ENCODE results near the gene GAS2. TPM values are rescaled to one million over a fixed set of nuclear protein-coding genes. Genes with fewer than 3 reads are reported as not detected.

The GAS2 gene
- total RNA-seq, 1 experiment from 2014 or later, result 9.4 TPM

- BruUV-seq (replicated peaks), result no TSS peak
- H3K4me1 ChIP-seq, result no peaks in the 10 kb centered on the region
- Mint-ChIP-seq H3K9me3 (ENCODE audit: unreplicated experiment) (peaks cover 9% of the 10 kb centered on the region), H3K36me3 (ENCODE audit: insufficient read depth, unreplicated experiment) (no peaks in the 10 kb centered on the region), H3K27me3 (ENCODE audit: insufficient read depth, unreplicated experiment) (no peaks in the 10 kb centered on the region), H3K4me1 (ENCODE audit: low read depth, unreplicated experiment) (no peaks in the 10 kb centered on the region), H3K27ac (ENCODE audit: unreplicated experiment) (no peak overlapping the region), H3K4me3 (ENCODE audit: unreplicated experiment) (no peak overlapping the region)
- ChIA-PET POLR2A (no interaction called here), CTCF (no interaction called here)
- no peak for TF ChIP-seq CTCF (IDR thresholded peaks at IDR 0.05; ENCODE audit: insufficient read depth in 1 of 2, low read depth in 1 of 2, low read length in 1 of 2, severe bottlenecking in 1 of 2, unreplicated experiment in 1 of 2)
- no peaks in the 10 kb centered on the region for H3K36me3 ChIP-seq (ENCODE audit: control insufficient read depth, insufficient read depth, low read length)
- intact Hi-C loops (cut with micrococcal nuclease; ENCODE audit: unreplicated experiment), result no loop called here
- DNase-seq, result no peak
- no peaks in the 10 kb centered on the region for H3K27me3 ChIP-seq (replicated peaks; ENCODE audit: control insufficient read depth, insufficient read depth, low read length)
- no peaks in the 10 kb centered on the region; the same call in 1 of the 2 replicates for H3K9me3 ChIP-seq
- H3K4me3 ChIP-seq (ENCODE audit: low read depth, low read length), result no peak overlapping the region
Measured at GRCh38 chr11:22807391-22807790, 141.0 kb downstream of the GAS2 start.

- no TSS peak for BruUV-seq (replicated peaks)
- POLR2A ChIA-PET, result no interaction called here
- CTCF ChIA-PET, result no interaction called here
- H3K4me1 Mint-ChIP-seq (ENCODE audit: low read depth, unreplicated experiment), result no peaks in the 10 kb centered on the region
- Histone ChIP-seq H3K9me3 (no peaks in the 10 kb centered on the region; the same call in 1 of the 2 replicates), H3K27me3 (replicated peaks; ENCODE audit: control insufficient read depth, insufficient read depth, low read length) (no peaks in the 10 kb centered on the region), H3K4me1 (no peaks in the 10 kb centered on the region), H3K4me3 (ENCODE audit: low read depth, low read length) (no peak overlapping the region), H3K36me3 (ENCODE audit: control insufficient read depth, insufficient read depth, low read length) (no peaks in the 10 kb centered on the region)
- no peaks in the 10 kb centered on the region for H3K27me3 Mint-ChIP-seq (ENCODE audit: insufficient read depth, unreplicated experiment)
- no peak for DNase-seq
- no peaks in the 10 kb centered on the region for H3K36me3 Mint-ChIP-seq (ENCODE audit: insufficient read depth, unreplicated experiment)
- H3K9me3 Mint-ChIP-seq (ENCODE audit: unreplicated experiment), result peaks cover 9% of the 10 kb centered on the region
- no peak overlapping the region for H3K4me3 Mint-ChIP-seq (ENCODE audit: unreplicated experiment)
- H3K27ac Mint-ChIP-seq (ENCODE audit: unreplicated experiment), result no peak overlapping the region
- intact Hi-C loops (cut with micrococcal nuclease; ENCODE audit: unreplicated experiment), result no loop called here
- TF ChIP-seq CTCF (IDR thresholded peaks at IDR 0.05; ENCODE audit: insufficient read depth in 1 of 2, low read depth in 1 of 2, low read length in 1 of 2, severe bottlenecking in 1 of 2, unreplicated experiment in 1 of 2), result no peak
Measured at GRCh38 chr11:22807855-22808570, 141.6 kb downstream of the GAS2 start.

DNA sequence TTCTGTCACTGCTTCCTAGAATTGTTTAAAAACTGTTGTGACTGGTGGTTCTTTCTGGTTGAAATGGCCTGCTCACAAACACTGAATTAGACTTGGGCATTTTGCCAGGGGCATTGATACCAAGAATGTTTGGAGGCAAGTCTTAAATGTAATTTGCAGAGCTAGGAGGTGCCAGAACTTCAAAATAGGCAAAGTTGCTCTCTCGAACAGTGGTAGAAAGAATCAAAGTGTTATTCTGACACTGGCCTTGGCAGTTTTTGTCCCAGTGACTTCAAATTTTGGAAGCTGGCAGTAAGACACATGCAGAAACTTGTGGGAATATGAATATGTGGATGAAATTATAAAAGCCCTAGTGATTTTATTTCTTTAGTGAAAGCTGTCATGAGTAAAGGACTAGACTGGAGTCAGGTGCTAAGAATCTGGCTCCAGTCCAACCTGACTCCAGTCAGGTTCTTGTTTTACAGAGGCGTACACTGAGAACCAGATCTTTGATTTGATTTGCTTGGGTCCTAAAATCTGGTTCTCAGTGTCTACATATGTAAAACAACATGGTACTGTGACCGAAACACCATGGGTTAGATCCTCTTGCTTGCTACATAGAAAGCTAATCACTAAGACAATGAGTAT is 142.3 kb downstream of the GAS2 start:
- ChIA-PET POLR2A (no interaction called here), CTCF (no interaction called here)
- Mint-ChIP-seq H3K36me3 (ENCODE audit: insufficient read depth, unreplicated experiment) (no peaks in the 10 kb centered on the region), H3K4me1 (ENCODE audit: low read depth, unreplicated experiment) (no peaks in the 10 kb centered on the region), H3K27me3 (ENCODE audit: insufficient read depth, unreplicated experiment) (no peaks in the 10 kb centered on the region), H3K9me3 (ENCODE audit: unreplicated experiment) (peaks cover 9% of the 10 kb centered on the region), H3K4me3 (ENCODE audit: unreplicated experiment) (no peak overlapping the region), H3K27ac (ENCODE audit: unreplicated experiment) (no peak overlapping the region)
- BruUV-seq (replicated peaks), result no TSS peak
- H3K9me3 ChIP-seq, result no peaks in the 10 kb centered on the region; the same call in 1 of the 2 replicates
- DNase-seq, result no peak
- no peaks in the 10 kb centered on the region for H3K4me1 ChIP-seq
- H3K4me3 ChIP-seq (ENCODE audit: low read depth, low read length), result no peak overlapping the region
- H3K27me3 ChIP-seq (replicated peaks; ENCODE audit: control insufficient read depth, insufficient read depth, low read length), result no peaks in the 10 kb centered on the region
- intact Hi-C loops (cut with micrococcal nuclease; ENCODE audit: unreplicated experiment), result no loop called here
- no peaks in the 10 kb centered on the region for H3K36me3 ChIP-seq (ENCODE audit: control insufficient read depth, insufficient read depth, low read length)
- TF ChIP-seq CTCF (IDR thresholded peaks at IDR 0.05; ENCODE audit: insufficient read depth in 1 of 2, low read depth in 1 of 2, low read length in 1 of 2, severe bottlenecking in 1 of 2, unreplicated experiment in 1 of 2), result no peak

Data from Caco-2 (cell line).